Fibroblast of skin of scalp (primary cell): ENCODE results near the gene TSPAN11.
"Not testable (repeated sequence)": the region's sequence is repeated elsewhere in the genome, so short reads cannot be mapped to it uniquely, and the experiment has no call there.

Source experiments
- DNase-seq: peaks from one replicate; pipeline ENCODE4 v3.0.0-alpha.2; 2013

Gene TSPAN11

GRCh38 chr12:31021181-31021580, 94.6 kb downstream of the TSPAN11 start:
- DNase-seq, result no peak

GRCh38 chr12:31021809-31022494, 95.4 kb downstream of the TSPAN11 start:
- no peak for DNase-seq

DNA sequence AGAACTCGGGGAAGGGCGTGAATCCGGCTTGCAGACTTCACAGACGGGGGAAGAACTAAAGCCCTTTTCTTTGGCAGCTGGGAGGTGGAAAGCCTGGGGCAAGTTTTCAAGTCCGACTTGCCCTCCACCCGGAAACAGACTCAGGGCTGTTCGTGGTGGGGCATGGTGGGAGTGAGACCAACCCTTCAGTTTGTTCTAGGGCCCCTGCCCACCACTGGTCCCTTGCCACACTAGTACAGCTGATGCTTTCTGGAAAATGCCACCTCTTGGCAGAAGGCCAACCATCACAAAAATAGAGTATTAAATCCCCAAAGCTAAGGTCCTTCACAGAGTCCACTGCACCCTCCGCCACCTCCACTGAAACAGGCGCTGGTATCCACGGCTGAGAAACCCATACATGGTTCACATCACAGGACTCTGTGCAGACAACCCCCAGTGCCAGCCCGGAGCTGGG, 96.8 kb downstream of the TSPAN11 start:
- DNase-seq, result no peak

DNA sequence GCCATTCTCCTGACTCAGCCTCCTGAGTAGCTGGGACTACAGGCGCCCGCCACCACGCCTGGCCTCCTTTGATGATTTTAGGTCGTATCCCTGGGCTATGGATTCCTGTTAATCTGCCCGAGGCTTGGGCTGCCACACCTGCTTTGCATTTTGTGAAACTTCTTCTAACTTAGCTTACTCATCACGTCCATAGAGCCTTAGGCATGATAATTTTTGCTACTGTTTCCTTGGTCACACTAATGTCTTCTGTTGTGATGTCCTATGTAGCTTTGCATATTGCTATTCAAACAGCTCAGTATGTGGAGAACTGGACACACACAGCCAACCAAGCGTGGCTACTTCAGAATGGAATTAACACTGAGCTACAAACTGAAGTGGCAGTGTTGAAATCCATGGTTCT, 99.7 kb downstream of the TSPAN11 start:
- no peak for DNase-seq

DNA sequence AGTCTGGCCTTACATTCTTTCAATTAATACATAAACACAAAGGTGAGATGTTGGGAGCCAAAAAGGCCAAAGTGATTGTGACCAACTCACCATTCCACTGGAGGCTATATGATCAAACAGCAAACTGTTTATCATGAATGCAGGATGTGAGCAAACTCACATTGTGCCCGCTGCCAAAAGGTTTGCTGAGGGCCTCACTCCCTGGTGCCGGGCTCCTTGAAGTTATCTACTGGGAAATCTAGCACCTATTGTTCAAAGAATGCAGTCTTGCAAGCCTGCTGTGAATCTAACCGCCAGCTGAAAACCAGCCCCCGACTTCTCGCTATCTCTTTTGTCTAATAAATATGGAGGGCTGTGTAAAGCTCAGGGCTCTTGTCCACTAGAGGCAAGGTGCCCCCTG, 100.5 kb downstream of the TSPAN11 start:
- DNase-seq, result not testable (repeated sequence)

- DNase-seq, result no peak
Measured at GRCh38 chr12:31029468-31029867, 102.9 kb downstream of the TSPAN11 start.

- DNase-seq, result no peak
Measured at GRCh38 chr12:31029916-31030562, 103.5 kb downstream of the TSPAN11 start.

DNA sequence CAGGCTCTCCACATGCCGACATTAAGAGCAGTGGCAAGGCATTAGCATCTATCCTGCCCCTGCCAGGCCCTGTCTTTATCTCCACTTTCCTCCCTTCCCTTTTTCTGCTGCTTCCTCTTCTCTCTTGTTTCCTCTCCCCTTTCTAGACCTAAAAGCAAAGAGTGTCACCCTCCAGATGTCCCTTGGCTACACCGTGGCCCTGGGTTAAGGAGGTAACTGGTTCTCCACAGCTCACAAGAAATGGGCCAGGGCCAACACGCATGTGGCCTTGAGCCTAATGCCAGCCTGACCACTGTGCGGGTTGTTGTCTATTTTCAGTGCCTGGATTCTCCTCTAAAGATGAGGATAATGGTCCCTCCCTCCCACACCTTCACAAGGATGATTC, 105.4 kb downstream of the TSPAN11 start:
- no peak for DNase-seq

GRCh38 chr12:31033146-31033545, 106.6 kb downstream of the TSPAN11 start:
- DNase-seq, result no peak

- no peak for DNase-seq
Measured at GRCh38 chr12:31033681-31034080, 107.1 kb downstream of the TSPAN11 start.

GRCh38 chr12:31034372-31034771, 107.8 kb downstream of the TSPAN11 start:
- no peak for DNase-seq

- DNase-seq, result no peak
Measured at GRCh38 chr12:31035226-31035625, 108.7 kb downstream of the TSPAN11 start.

DNA sequence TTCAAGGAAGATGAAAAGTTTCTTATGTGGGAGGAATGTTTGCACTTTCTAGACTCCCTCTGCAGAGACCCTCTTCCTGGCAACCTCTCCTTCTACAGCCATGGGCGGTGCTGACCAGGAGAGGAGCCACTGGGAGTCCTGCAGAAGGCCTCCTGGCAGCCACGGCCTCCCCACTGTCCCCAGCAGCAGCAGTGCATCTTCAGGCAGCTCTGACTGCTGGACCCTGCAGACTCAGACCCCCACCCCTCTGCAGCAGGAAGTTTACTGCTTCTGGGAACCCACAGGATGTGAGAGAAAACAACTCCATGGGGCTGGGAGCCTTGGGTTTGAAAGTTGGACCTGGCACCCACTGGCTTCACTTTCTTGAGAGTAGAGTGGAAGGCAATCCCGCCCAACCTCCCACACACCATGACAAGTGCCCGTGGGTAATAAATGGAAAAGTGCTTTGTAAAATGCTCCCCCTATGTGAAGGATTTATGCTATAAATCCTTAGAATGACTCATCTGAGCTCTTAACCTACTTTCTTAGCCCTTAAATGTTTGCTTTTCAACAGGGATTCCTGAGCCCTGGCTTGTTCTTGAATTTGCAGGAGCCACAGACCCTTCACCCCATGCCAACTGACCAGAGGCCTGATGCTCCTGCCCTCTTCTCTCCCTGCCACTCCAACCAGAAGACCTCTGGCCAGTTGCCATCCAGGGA, 109.6 kb downstream of the TSPAN11 start:
- no peak for DNase-seq

DNA sequence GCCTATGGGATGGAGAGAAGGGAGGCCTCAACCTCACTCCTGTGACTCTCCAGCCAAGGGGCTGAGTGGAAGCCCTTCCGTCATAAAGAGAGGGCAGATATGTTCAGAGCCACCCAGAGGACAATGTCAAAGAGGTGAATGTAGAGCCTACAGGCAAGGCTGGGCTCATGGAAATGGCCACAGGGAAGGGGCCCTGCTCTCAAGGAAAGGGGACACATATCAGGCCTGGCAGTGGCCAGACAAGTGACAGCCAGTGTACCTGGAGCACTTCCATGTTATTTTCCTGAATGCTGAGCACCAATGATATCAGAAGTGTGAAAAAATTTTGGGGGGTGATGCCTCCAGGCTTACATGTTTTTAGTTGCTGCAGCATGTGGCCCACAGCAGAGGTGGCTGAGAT, 110.5 kb downstream of the TSPAN11 start:
- DNase-seq, result no peak

GRCh38 chr12:31037931-31038330, 111.4 kb downstream of the TSPAN11 start:
- DNase-seq, result no peak

- DNase-seq, result no peak
Measured at GRCh38 chr12:31041033-31041564, 114.6 kb downstream of the TSPAN11 start.
